ENCODE data around the gene ROR1.

The ROR1 gene

DNA sequence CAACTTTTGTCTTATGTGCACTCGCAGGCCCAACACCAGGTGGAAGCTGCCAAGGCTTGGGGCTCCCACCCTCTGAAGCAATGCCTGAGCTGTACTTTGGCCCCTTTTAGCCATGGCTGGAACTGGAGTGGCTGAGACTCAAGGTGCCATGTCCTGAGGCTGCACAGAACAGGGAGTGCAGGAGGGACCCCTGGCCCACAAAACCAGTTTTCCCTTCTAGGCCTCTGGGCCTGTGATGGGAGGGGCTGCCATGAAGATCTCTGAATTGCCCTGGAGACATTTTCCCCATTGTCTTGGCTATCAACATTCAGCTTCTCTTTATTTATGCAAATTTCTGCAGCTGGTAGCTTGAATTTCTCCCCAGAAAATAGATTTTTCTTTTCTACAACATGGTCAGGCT, 57.6 kb downstream of the ROR1 start:
- Histone ChIP-seq H3K36me3 (ENCODE audit: control insufficient read depth, insufficient read depth, low read length) (no peaks in the 10 kb centered on the region), H3K4me3 (replicated peaks; ENCODE audit: low read depth, low read length) (no peak overlapping the region), H3K27me3 (replicated peaks; ENCODE audit: control insufficient read depth, insufficient read depth, low read length) (no peaks in the 10 kb centered on the region)
- DNase-seq (ENCODE audit: extremely low read depth, insufficient read length): no peak
- TF ChIP-seq, protein P1, sequence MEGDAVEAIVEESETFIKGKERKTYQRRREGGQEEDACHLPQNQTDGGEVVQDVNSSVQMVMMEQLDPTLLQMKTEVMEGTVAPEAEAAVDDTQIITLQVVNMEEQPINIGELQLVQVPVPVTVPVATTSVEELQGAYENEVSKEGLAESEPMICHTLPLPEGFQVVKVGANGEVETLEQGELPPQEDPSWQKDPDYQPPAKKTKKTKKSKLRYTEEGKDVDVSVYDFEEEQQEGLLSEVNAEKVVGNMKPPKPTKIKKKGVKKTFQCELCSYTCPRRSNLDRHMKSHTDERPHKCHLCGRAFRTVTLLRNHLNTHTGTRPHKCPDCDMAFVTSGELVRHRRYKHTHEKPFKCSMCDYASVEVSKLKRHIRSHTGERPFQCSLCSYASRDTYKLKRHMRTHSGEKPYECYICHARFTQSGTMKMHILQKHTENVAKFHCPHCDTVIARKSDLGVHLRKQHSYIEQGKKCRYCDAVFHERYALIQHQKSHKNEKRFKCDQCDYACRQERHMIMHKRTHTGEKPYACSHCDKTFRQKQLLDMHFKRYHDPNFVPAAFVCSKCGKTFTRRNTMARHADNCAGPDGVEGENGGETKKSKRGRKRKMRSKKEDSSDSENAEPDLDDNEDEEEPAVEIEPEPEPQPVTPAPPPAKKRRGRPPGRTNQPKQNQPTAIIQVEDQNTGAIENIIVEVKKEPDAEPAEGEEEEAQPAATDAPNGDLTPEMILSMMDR (IDR thresholded peaks at IDR 0.05; ENCODE audit: insufficient read depth, low read length, poor library complexity, severe bottlenecking): no peak

DNA sequence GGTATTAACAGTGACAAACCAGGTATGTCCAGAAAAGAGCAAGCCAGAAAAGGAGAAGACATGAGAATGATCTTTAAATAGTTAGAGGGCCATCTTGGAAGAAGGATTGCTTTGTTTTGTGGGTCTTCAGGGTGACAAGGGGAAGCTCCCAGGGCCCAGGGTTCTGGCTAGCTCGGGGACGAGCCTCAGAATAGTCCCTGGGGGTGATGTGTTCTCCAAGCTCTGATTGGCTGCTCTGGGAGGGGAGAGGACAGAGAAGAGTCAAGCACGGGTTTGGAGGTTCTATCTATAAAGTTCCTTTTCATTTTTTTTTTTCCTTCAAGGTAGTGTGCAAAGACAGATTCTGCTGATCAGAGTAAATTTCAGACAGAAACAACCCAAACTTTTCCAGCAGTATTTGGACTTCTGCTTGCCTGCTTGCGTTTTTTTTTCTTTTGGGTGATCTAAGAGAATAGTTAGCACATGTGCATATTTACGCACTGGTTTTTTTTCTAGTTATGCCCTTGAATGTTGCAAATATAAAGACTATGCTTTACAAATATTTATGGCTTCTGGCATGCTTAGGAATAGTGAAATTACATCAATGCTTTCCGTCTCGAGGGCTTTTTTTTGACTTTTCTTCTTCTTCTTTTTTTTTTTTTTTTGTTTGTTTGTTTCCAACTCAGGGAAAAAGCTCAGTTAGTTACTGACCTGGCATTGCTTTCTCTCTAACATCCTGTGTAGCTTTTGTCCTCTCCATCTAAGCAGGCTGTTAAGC, 59.7 kb downstream of the ROR1 start:
- DNase-seq (ENCODE audit: extremely low read depth, insufficient read length): no peak
- Histone ChIP-seq H3K4me3 (replicated peaks; ENCODE audit: low read depth, low read length) (no peak overlapping the region), H3K36me3 (ENCODE audit: control insufficient read depth, insufficient read depth, low read length) (no peaks in the 10 kb centered on the region), H3K27me3 (replicated peaks; ENCODE audit: control insufficient read depth, insufficient read depth, low read length) (no peaks in the 10 kb centered on the region)
- TF ChIP-seq, protein P1 (IDR thresholded peaks at IDR 0.05; ENCODE audit: insufficient read depth, low read length, poor library complexity, severe bottlenecking): no peak

DNA sequence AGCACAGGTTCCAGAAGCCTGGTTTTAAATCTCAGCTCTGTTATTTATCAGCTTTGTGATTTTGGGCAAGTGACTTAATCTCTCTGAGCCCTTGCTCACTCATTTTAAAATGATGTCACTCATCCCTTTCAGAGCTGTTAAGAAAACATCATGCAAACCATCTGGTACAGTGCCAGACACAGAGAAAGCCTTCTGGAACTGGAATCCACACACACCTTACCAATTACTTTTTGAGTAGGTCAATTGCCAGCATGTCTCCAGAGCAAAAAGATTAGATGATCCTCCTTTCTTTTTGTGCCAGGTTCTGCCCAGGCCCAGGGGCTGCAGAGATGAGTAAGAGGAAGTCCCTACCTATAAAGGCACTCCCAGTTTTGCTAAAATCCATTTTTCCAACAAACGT, 61.3 kb downstream of the ROR1 start:
- TF ChIP-seq, protein P1 (IDR thresholded peaks at IDR 0.05; ENCODE audit: insufficient read depth, low read length, poor library complexity, severe bottlenecking): no peak
- Histone ChIP-seq H3K4me3 (replicated peaks; ENCODE audit: low read depth, low read length) (no peak overlapping the region), H3K36me3 (ENCODE audit: control insufficient read depth, insufficient read depth, low read length) (no peaks in the 10 kb centered on the region), H3K27me3 (replicated peaks; ENCODE audit: control insufficient read depth, insufficient read depth, low read length) (no peaks in the 10 kb centered on the region)
- no peak for DNase-seq (ENCODE audit: extremely low read depth, insufficient read length)

DNA sequence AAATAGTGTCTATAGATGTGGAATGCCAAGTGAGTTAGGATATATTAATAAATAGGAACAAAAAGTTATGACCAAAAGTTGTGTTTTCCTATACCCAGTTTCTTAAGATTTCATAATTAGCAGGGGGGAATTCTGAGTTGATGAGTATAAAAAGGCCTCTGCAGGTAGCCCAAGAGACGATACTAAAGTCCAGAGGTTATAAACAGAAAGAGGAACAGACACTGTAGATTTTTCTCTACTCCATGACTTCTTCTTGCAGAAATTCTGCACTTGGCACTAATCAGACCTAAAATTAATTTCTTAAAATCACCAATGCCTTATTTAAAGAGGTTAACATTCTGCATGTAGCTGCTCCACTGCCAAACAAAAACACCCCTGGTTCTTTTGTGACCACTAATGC, 62.6 kb downstream of the ROR1 start:
- Histone ChIP-seq H3K27me3 (replicated peaks; ENCODE audit: control insufficient read depth, insufficient read depth, low read length) (no peaks in the 10 kb centered on the region), H3K4me3 (replicated peaks; ENCODE audit: low read depth, low read length) (no peak overlapping the region), H3K36me3 (ENCODE audit: control insufficient read depth, insufficient read depth, low read length) (no peaks in the 10 kb centered on the region)
- TF ChIP-seq, protein P1 (IDR thresholded peaks at IDR 0.05; ENCODE audit: insufficient read depth, low read length, poor library complexity, severe bottlenecking): no peak
- DNase-seq (ENCODE audit: extremely low read depth, insufficient read length): no peak

DNA sequence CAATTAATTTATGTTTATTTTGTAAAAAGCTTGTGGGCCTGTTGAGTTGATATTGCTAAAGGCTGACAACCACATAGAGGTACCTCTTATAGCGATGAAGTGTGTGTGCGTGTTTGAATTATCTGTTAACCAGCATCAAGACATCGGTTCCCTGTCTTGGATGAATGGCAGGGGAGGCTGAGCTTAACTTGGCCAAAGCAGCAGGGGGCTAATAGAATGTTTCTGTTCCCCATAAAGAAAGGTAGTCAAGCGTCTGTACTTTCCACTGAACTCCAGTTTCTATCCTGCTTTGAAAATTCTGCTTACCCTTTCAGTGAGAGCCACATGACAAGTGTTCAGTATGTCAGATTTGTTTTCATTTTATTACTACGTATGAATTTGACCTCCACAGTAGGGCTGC, 63.0 kb downstream of the ROR1 start:
- TF ChIP-seq, protein P1 (IDR thresholded peaks at IDR 0.05; ENCODE audit: insufficient read depth, low read length, poor library complexity, severe bottlenecking): no peak
- Histone ChIP-seq H3K4me3 (replicated peaks; ENCODE audit: low read depth, low read length) (no peak overlapping the region), H3K36me3 (ENCODE audit: control insufficient read depth, insufficient read depth, low read length) (no peaks in the 10 kb centered on the region), H3K27me3 (replicated peaks; ENCODE audit: control insufficient read depth, insufficient read depth, low read length) (no peaks in the 10 kb centered on the region)
- DNase-seq (ENCODE audit: extremely low read depth, insufficient read length): no peak

DNA sequence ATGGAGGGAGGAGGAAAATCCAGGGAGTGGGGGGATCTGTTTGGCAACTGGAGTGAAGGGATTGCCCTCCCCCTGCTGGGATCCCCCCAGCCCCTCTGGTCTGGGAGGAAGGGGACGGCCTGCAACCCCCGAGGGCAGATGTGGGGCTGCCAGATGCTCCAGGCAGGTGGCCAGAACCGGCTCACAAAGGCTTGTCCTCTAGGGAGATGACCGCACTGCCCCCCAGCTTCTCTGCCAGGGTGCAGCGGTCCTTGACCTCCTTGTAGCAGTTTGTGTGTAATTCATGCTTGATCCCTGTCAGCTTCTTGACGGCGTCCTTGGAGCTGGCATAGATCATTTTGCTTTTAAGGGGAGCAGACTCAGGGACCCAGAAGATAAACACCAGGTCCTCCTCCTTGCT, 69.2 kb downstream of the ROR1 start:
- TF ChIP-seq, protein P1 (IDR thresholded peaks at IDR 0.05; ENCODE audit: insufficient read depth, low read length, poor library complexity, severe bottlenecking): no peak
- Histone ChIP-seq H3K4me3 (replicated peaks; ENCODE audit: low read depth, low read length) (no peak overlapping the region), H3K27me3 (replicated peaks; ENCODE audit: control insufficient read depth, insufficient read depth, low read length) (no peaks in the 10 kb centered on the region), H3K36me3 (ENCODE audit: control insufficient read depth, insufficient read depth, low read length) (no peaks in the 10 kb centered on the region)
- DNase-seq (ENCODE audit: extremely low read depth, insufficient read length): no peak

Data from GM06990 (cell line).